Right atrium auricular region (tissue), 2 donors: ENCODE data around the gene KRTAP1-1. TPM values are rescaled to one million over a fixed set of nuclear protein-coding genes. Genes with fewer than 3 reads are reported as not detected.
"Not testable (repeated sequence)": the region's sequence is repeated elsewhere in the genome, so short reads cannot be mapped to it uniquely, and the experiment has no call there.

Experiments used
- DNase-seq: peaks from one replicate; pipeline ENCODE4 v3.0.0-alpha.2; 2019; ENCODE audit warnings: low spot score
- H3K27ac ChIP-seq, 2 donors: fragments of 200-600 bp; sonication (generic); 1 replicate in 1 of 2; 2 replicates in 1 of 2; pipeline ENCODE4 v1.5.1; 2016 to 2019
- H3K27me3 ChIP-seq, 2 donors: fragments of 200-600 bp; sonication (generic); one replicate each; pipeline versions ENCODE4 v1.5.1 to v1.6.0; 2017 to 2019
- H3K36me3 ChIP-seq: fragments of 200-600 bp; sonication (generic); one replicate; pipeline ENCODE4 v1.5.1; 2016
- H3K4me1 ChIP-seq, 2 donors: fragments of 200-600 bp; sonication (generic); one replicate each; pipeline versions ENCODE4 v1.5.1 to v1.6.0; 2017 to 2019
- H3K4me3 ChIP-seq, 2 donors: fragments of 200-600 bp; sonication (generic); 1 replicate in 1 of 2; 2 replicates in 1 of 2; pipeline ENCODE4 v1.5.1; 2017 to 2019; ENCODE audit warnings: mild to moderate bottlenecking in 1 of 2, moderate library complexity in 1 of 2
- H3K9me3 ChIP-seq, 2 donors: fragments of 200-600 bp; sonication (generic); one replicate each; pipeline ENCODE4 v1.5.1; 2019
- total RNA-seq, 2 donors: library from RNA; depleted of rRNA; stranded (reverse); fragments of >200 nt; gene quantifications; one replicate each; pipeline ENCODE4 v1.1.0, GENCODE V29; 2016
- TF ChIP-seq, protein P1 (sequence below), 2 donors: fragments of 200-600 bp; sonication (generic); IDR thresholded peaks; one replicate each; pipeline ENCODE4 v1.5.1; 2019; ENCODE audit warnings: antibody characterized with exemption in 2 of 2

KRTAP1-1 gene
- not detected for total RNA-seq

- DNase-seq, result not testable (repeated sequence)
Measured at GRCh38 chr17:41040783-41041571, at the start of gene KRTAP1-1. TSS of gene KRTAP1-1 (minus strand) at chr17:41041450. CDS start at chr17:41041397, 53 bp downstream.

DNA sequence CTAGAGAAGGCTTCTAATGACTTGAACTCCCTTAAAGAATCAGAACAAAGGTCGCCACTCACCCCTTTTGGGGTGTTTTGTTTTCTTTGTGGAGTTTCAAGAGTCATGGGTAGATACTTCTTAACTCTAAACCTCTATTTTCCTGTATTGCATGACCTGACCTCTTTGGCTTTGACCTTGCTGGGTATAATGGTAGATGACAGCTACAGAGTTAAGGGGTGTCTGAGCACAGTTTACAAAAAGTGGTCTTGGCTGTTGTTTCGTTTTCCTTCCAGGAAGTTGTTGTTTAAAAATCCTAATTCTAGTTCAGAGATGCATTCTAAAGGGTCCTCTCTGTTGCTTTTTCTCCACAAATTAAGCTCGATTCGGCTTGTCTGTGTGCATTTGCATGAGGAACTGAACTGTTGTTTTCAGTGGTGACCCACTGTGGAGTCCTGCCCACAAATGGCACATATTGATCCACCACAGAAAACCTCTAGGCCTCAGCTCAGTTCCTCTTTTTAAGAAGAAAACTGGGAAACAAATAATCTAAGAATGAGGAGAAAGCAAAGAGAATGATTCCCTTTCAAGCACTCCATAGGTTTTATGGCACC lies 47.6 kb upstream of the KRTAP1-1 start:
- H3K27me3 ChIP-seq, H3K27ac ChIP-seq, DNase-seq, H3K9me3 ChIP-seq, H3K4me1 ChIP-seq, H3K4me3 ChIP-seq, H3K36me3 ChIP-seq: not testable (repeated sequence)

More at GRCh38 chr17:41040783-41041571, at the start of gene KRTAP1-1:
- H3K36me3 ChIP-seq, H3K9me3 ChIP-seq, H3K4me3 ChIP-seq, H3K27ac ChIP-seq, H3K27me3 ChIP-seq, H3K4me1 ChIP-seq: not testable (repeated sequence)

- not testable (repeated sequence) for DNase-seq, H3K9me3 ChIP-seq, H3K4me1 ChIP-seq, H3K27me3 ChIP-seq, H3K27ac ChIP-seq, H3K36me3 ChIP-seq, H3K4me3 ChIP-seq
Measured at GRCh38 chr17:41084100-41084856, 43.0 kb upstream of the KRTAP1-1 start, which contains the start of gene KRTAP4-7. TSS of gene KRTAP4-7 (plus strand) at chr17:41084150. CDS start at chr17:41084207, 57 bp downstream.

DNA sequence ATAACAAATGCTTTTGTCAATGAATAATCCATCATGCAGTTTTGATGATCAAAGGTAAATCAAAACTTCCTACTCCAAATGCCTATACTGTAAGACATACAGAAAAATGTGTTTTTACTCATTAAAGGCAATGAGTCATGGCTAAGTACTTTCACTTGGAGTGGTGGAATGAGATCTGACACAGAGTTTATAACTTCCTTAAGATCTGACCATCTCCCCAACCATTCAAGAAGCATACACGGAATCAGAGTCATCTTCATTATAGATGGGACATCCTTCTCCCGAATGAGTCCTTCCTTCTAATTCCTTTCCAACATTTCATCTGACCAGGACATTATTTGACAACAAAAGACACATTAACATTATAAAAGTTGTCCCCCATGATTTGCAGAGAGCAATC lies 42.2 kb upstream of the KRTAP1-1 start:
- DNase-seq, H3K4me3 ChIP-seq, H3K27ac ChIP-seq: not testable (repeated sequence)

DNA sequence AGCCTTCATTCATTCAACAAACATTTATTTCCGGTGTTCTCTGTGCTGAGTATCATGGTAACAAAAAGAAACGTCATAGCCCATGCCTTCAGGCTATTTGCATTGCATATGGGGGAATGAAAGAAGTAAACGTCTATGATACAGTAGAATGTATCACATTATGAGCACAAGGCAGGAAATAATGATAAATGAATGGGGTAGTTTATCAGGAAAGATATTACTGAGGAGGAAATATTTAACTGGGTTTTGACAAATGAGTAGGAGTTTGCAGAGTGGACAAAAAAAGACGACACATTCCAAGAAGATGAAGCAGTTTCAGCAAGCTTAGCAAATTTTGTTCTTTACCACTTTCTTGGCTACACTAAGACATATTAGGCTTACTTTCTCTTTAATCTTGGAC lies 41.4 kb upstream of the KRTAP1-1 start:
- Histone ChIP-seq H3K9me3 (no peaks in the 10 kb centered on the region), H3K4me3 (no peak overlapping the region), H3K36me3 (no peaks in the 10 kb centered on the region), H3K27ac (no peak overlapping the region), H3K27me3 (no peaks in the 10 kb centered on the region), H3K4me1 (no peaks in the 10 kb centered on the region)
- TF ChIP-seq, protein P1, sequence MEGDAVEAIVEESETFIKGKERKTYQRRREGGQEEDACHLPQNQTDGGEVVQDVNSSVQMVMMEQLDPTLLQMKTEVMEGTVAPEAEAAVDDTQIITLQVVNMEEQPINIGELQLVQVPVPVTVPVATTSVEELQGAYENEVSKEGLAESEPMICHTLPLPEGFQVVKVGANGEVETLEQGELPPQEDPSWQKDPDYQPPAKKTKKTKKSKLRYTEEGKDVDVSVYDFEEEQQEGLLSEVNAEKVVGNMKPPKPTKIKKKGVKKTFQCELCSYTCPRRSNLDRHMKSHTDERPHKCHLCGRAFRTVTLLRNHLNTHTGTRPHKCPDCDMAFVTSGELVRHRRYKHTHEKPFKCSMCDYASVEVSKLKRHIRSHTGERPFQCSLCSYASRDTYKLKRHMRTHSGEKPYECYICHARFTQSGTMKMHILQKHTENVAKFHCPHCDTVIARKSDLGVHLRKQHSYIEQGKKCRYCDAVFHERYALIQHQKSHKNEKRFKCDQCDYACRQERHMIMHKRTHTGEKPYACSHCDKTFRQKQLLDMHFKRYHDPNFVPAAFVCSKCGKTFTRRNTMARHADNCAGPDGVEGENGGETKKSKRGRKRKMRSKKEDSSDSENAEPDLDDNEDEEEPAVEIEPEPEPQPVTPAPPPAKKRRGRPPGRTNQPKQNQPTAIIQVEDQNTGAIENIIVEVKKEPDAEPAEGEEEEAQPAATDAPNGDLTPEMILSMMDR (IDR thresholded peaks at IDR 0.05), result no peak
- no peak for DNase-seq

More for the DNA sequence above, 42.2 kb upstream of the KRTAP1-1 start:
- not testable (repeated sequence) for H3K36me3 ChIP-seq, H3K4me1 ChIP-seq, H3K27me3 ChIP-seq, H3K9me3 ChIP-seq

GRCh38 chr17:41076788-41077187 lies 35.5 kb upstream of the KRTAP1-1 start:
- Histone ChIP-seq H3K4me3 (no peak overlapping the region), H3K36me3 (no peaks in the 10 kb centered on the region), H3K4me1 (no peaks in the 10 kb centered on the region), H3K9me3 (no peaks in the 10 kb centered on the region), H3K27ac (no peak overlapping the region), H3K27me3 (no peaks in the 10 kb centered on the region)
- TF ChIP-seq, protein P1 (IDR thresholded peaks at IDR 0.05), result no peak
- no peak for DNase-seq

DNA sequence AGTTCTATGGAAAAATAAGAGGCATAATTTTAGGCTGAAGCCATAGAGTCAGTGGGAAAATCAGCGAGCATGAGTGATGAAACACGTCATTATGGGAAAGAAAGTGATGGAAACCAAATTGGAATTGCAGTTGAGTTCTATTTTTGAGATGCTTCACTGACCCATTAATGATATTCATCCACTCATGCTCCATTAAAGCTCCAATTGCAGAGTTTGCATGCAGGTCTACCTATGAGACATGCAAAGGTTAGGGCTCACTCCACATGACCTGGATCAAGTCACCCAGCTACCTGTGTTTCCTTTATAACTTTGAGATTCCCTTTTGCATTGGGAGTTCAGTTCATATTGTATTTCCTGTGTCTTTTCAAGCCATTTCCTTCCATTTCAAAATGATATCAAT lies 32.4 kb upstream of the KRTAP1-1 start:
- H3K36me3 ChIP-seq, result no peaks in the 10 kb centered on the region
- H3K9me3 ChIP-seq, result no peaks in the 10 kb centered on the region
- H3K4me3 ChIP-seq, result no peak overlapping the region
- no peaks in the 10 kb centered on the region for H3K4me1 ChIP-seq
- no peak for DNase-seq
- no peaks in the 10 kb centered on the region for H3K27me3 ChIP-seq
- H3K27ac ChIP-seq, result no peak overlapping the region
- TF ChIP-seq, protein P1 (IDR thresholded peaks at IDR 0.05), result no peak
